Measurements from ENCODE around the gene UACA. TPM values are rescaled to one million over a fixed set of nuclear protein-coding genes. Genes with fewer than 3 reads are reported as not detected.
A peak's percentile ranks its signal among the peaks of the same experiment; 100 is the strongest.

UACA gene
- total RNA-seq, 4 donors from 2014 or later: 63.9 to 119 (median 92.4) TPM

- Histone ChIP-seq H3K27me3 (no peaks in the 10 kb centered on the region), H3K36me3 (no peaks in the 10 kb centered on the region), H3K4me1 (peaks cover 9 to 12% of the 10 kb centered on the region in 2 donors), H3K9me3 (no peaks in the 10 kb centered on the region), H3K27ac (no peak overlapping the region), H3K4me3 (replicated peaks in 1 of 3) (no peak overlapping the region)
- TF ChIP-seq POLR2A (IDR thresholded peaks at IDR 0.05) (no peak), CTCF (IDR thresholded peaks at IDR 0.05) (no peak)
- 53 to 56% methylated on average over 18 of the region's 18 CpGs for WGBS, 2 donors
- peak; percentile 15 to 40 for DNase-seq
- intact Hi-C loops (cut with DNase I): no loop called here
Observed at GRCh38 chr15:70604666-70605315, 158.6 kb downstream of the UACA start.

Other genes with a start within 250 kb of the UACA start
- gene LARP6, start 90.6 kb upstream of the UACA start, total RNA-seq: 100 to 1,000 TPM in 2 of 4 donors, 10 to 100 TPM in 2; 70.8 to 123 (median 92.9) TPM
- gene THAP10, start 128.9 kb upstream of the UACA start, total RNA-seq: 1 to 10 TPM; 3.9 to 5.4 (median 4.9) TPM
- 10 to 100 TPM in 3 of 4 donors, 1 to 10 TPM in 1; 8.3 to 16.1 (median 11.9) TPM for gene LRRC49, start 129.3 kb upstream of the UACA start, total RNA-seq

Measured in thyroid gland (tissue), 4 donors.